Adipocyte (in vitro differentiated cells): ENCODE measurements around the gene SPDYE2B.
A peak's percentile ranks its signal among the peaks of the same experiment; 100 is the strongest.
"Not testable (repeated sequence)": the region's sequence is repeated elsewhere in the genome, so short reads cannot be mapped to it uniquely, and the experiment has no call there.

ENCODE experiments used
- DNase-seq: peaks from one replicate; pipeline ENCODE4 v3.0.0-alpha.2; 2015; ENCODE audit warnings: low read depth
- H3K27me3 ChIP-seq: replicated peaks from 2 replicates; pipeline ENCODE4 v1.7.0; 2013; ENCODE audit warnings: mild to moderate bottlenecking, low read length, moderate library complexity; ENCODE audit not compliant: control insufficient read depth, insufficient read depth
- H3K36me3 ChIP-seq: 2 replicates; pipeline ENCODE4 v1.7.0; 2013; ENCODE audit warnings: low read length, mild to moderate bottlenecking, moderate library complexity; ENCODE audit not compliant: control insufficient read depth, insufficient read depth, severe bottlenecking
- H3K4me1 ChIP-seq: 2 replicates; pipeline ENCODE4 v1.7.0; 2013; ENCODE audit warnings: mild to moderate bottlenecking, low read length, moderate library complexity; ENCODE audit not compliant: control insufficient read depth, insufficient read depth
- H3K4me3 ChIP-seq: 2 replicates; pipeline ENCODE4 v1.7.0; 2013; ENCODE audit warnings: mild to moderate bottlenecking, low read length, moderate library complexity
- H3K9ac ChIP-seq: 2 replicates; pipeline ENCODE4 v1.7.0; 2013; ENCODE audit warnings: mild to moderate bottlenecking, low read length, moderate library complexity
- H3K9me3 ChIP-seq: 2 replicates; pipeline ENCODE4 v1.7.0; 2013; ENCODE audit warnings: mild to moderate bottlenecking, low read length, moderate library complexity; ENCODE audit not compliant: control insufficient read depth

SPDYE2B gene

GRCh38 chr7:102664765-102665164 lies 14.6 kb downstream of the SPDYE2B start:
- H3K4me3 ChIP-seq, H3K36me3 ChIP-seq, H3K9ac ChIP-seq, DNase-seq, H3K9me3 ChIP-seq, H3K4me1 ChIP-seq, H3K27me3 ChIP-seq: not testable (repeated sequence)

DNA sequence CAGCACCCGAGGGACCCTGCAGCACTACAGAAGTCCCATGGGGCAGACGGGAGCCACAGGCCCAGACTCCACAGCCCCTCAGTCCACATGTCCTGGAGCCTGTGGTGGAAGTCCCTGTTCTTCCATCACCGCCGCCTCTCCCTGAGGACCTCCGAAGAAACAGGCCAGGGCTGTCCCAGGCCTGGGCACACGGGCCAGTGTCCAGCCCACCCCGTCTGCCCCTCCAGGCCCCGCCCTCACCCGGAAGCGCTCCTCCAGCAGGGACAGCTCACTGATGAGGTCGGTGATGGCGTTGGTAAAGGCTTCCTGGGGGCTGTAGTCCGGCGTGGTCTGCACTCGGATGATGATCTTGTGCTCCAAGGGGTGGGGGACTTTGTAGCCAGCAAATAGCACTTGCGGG lies 16.7 kb downstream of the SPDYE2B start:
- H3K4me1 ChIP-seq, H3K9me3 ChIP-seq, H3K36me3 ChIP-seq, H3K4me3 ChIP-seq, H3K27me3 ChIP-seq, H3K9ac ChIP-seq, DNase-seq: not testable (repeated sequence)

GRCh38 chr7:102667523-102667922 lies 17.4 kb downstream of the SPDYE2B start:
- not testable (repeated sequence) for H3K4me1 ChIP-seq, DNase-seq, H3K4me3 ChIP-seq, H3K27me3 ChIP-seq, H3K9me3 ChIP-seq, H3K36me3 ChIP-seq, H3K9ac ChIP-seq

DNA sequence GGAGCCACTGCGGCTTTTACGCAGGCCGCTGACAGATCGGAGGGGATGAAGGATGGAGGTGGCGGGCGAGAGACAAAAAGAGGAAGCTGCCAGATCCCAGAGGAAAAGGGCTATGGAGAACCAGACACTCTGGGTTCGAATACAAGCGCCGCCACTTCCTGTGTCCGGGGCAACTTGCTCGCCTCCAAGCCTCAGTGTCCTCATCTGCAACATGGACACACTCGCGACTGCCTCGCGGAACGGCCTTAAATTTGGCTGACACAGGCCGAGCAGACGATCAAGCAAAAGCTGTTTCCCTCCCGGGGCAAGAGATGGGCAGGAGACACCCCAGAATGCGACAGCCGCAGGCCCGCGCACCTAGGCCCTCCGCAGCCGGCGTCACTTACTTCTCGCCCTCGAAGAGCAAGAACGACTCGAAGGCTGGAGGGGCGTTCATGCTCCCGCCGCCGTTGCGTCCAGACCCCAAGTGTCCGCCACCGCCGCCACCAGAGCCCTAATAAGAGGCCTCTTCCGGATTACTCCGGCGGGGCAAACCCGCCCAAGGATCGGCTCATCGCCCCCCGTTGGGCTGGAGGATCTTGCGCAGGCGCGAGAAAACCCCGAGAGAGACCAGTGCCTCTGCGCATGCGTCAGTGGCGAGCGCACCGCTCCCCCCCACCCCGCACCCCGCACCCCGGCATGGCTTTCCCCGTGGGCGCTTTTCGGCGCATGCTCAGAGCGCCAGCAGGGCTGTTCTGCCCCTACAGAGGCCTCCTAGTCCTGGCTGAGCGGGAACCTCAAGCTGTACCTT lies 21.2 kb downstream of the SPDYE2B start, which contains the start of gene POLR2J2:
Gene POLR2J2 (minus strand): TSS at position 498 of the 790 bp plus-strand sequence. CDS start 62 bp downstream, at position 436.
- not testable (repeated sequence) for H3K9me3 ChIP-seq, H3K27me3 ChIP-seq, H3K9ac ChIP-seq, H3K4me3 ChIP-seq, H3K36me3 ChIP-seq, H3K4me1 ChIP-seq
- peak; percentile 76 for DNase-seq

- H3K4me1 ChIP-seq, DNase-seq, H3K9ac ChIP-seq, H3K36me3 ChIP-seq, H3K9me3 ChIP-seq, H3K4me3 ChIP-seq, H3K27me3 ChIP-seq: not testable (repeated sequence)
Observed at GRCh38 chr7:102671956-102672307, 21.8 kb downstream of the SPDYE2B start.

DNA sequence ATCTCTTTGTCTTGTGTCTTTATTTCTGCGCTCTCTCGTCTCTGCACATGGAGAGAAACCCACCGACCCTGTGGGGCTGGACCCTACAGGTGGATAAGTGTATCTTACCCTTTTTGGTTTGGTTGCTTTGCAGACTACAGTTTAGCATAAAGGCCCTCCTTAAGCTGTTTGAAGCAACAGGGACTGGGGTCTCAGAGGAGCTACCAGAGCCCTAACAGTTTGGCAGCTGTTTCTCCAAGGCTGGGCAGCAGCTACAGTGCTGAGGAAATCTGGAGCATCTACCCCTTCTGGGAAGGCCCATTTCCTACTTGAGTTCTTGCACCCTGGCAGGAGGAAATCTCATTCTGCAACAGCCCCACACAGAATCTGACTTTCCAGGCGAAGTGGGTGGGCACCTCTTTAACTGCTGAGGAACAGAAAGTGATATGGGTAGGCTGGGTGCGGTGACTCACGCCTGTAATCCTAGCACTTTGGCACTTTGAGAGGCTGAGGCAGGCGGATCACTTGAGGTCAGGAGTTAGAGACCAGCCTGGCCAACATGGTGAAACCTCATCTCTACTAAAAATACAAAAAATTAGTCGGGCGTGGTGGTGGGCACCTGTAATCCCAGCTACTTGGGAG lies 23.4 kb downstream of the SPDYE2B start:
- DNase-seq, H3K9me3 ChIP-seq, H3K4me3 ChIP-seq, H3K9ac ChIP-seq, H3K27me3 ChIP-seq, H3K36me3 ChIP-seq, H3K4me1 ChIP-seq: not testable (repeated sequence)

GRCh38 chr7:102675545-102675944 lies 25.4 kb downstream of the SPDYE2B start:
- not testable (repeated sequence) for H3K9ac ChIP-seq, H3K27me3 ChIP-seq, H3K4me1 ChIP-seq, H3K36me3 ChIP-seq, DNase-seq, H3K9me3 ChIP-seq, H3K4me3 ChIP-seq

- H3K27me3 ChIP-seq, H3K9me3 ChIP-seq, H3K9ac ChIP-seq, DNase-seq, H3K4me3 ChIP-seq, H3K36me3 ChIP-seq, H3K4me1 ChIP-seq: not testable (repeated sequence)
Observed at GRCh38 chr7:102680780-102681179, 30.7 kb downstream of the SPDYE2B start.

GRCh38 chr7:102682560-102682959 lies 32.4 kb downstream of the SPDYE2B start:
- DNase-seq, H3K9me3 ChIP-seq, H3K4me1 ChIP-seq, H3K9ac ChIP-seq, H3K36me3 ChIP-seq, H3K27me3 ChIP-seq, H3K4me3 ChIP-seq: not testable (repeated sequence)

GRCh38 chr7:102688299-102689036 lies 38.3 kb downstream of the SPDYE2B start:
- not testable (repeated sequence) for H3K27me3 ChIP-seq, H3K4me1 ChIP-seq, DNase-seq, H3K9me3 ChIP-seq, H3K9ac ChIP-seq, H3K36me3 ChIP-seq, H3K4me3 ChIP-seq

GRCh38 chr7:102689436-102690282 lies 39.5 kb downstream of the SPDYE2B start:
- DNase-seq, H3K9ac ChIP-seq, H3K36me3 ChIP-seq, H3K4me3 ChIP-seq, H3K9me3 ChIP-seq, H3K27me3 ChIP-seq, H3K4me1 ChIP-seq: not testable (repeated sequence)
